HG03175 (cell line): ENCODE data around the gene LARGE1.

Source experiments
- ATAC-seq: cut with Tn5 transposase; IDR thresholded peaks from one replicate; pipeline ENCODE4 v1.9.1; 2021; ENCODE audit warnings: mild to moderate bottlenecking, moderate library complexity; ENCODE audit not compliant: unreplicated experiment

The LARGE1 gene

DNA sequence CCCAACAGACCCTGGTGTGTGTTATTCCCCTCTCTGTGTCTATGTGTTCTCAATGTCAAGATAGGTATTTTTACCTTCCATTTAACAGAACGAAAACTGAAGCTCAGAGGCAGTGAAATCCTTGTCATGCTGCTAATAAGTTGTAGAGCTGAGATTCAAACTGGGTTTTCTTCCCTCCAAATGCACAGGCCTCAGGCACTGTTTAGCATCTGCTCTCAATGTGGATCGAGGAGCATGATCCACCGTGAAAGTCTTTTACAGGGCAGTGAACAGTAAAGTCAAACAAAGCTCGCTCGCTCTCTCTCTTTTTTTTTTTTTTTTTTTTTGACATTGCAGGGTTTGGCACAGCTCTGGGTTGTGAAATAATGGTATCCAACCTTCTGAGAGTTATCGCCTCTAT lies 461.1 kb downstream of the LARGE1 start:
- ATAC-seq = no peak

DNA sequence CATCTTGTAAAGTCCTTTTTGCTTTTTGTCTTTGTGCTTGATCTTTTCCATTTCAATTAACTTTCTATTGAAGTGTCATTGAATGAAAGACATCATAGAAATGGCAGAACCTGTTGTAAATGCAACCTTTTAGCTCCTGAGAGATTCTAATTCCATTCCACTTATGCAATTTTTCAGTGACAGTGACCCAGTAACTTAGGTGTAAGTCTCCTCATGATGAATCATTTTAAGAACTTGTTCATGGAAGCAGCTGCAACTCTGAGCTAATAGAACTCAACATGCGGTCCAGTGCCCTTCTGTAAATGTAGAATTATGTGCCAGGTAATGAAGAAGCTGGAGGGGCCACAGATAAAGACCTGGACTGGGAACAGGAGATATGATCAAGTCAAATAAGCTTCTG lies 463.8 kb downstream of the LARGE1 start:
- no peak for ATAC-seq

DNA sequence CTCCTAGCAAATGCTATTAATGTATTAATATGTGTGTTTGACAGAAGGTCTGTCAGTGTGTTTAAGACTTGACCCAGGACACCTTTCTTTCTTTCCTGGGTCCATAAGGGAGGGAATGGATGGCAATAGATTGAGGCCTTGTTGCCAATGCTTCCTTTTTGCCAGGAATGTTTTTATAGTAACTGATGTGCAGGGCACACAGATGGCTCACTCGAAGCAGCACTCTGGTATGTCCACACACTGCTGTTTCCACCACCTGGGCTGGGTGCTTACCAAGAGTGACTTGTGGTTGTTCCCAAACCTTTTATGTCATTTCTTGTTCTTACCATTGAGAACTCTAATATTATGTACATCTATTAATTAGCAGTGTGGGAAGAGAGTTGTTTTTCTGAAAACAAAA lies 465.2 kb downstream of the LARGE1 start:
- ATAC-seq = no peak

DNA sequence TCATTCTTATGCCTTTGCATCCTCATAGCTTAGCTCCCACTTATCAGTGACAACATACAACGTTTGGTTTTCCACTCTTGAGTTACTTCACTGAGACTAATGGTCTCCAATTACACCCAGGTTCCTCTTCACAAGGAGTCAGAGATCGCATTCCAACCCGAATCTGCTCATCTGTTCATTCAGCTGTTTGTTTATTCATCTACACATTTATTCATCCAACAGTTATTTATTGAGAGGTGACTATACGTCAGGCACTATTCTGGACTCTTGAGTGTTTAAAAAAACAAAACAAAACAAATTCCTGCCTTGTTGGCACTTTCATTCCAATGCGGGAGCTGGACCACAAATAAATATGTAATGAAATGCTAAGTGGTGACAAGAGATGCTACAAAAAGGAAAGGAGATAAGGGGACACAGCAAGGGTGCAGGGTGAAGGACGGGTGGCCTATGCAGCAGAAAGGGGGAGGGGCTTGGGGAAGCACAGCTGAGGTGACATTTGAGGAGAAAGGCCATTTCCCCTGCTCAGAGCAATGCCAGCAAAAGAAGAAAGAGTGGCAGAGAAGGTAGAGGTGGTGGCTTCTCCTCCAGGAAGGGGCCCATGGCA lies 468.3 kb downstream of the LARGE1 start:
- ATAC-seq = no peak

DNA sequence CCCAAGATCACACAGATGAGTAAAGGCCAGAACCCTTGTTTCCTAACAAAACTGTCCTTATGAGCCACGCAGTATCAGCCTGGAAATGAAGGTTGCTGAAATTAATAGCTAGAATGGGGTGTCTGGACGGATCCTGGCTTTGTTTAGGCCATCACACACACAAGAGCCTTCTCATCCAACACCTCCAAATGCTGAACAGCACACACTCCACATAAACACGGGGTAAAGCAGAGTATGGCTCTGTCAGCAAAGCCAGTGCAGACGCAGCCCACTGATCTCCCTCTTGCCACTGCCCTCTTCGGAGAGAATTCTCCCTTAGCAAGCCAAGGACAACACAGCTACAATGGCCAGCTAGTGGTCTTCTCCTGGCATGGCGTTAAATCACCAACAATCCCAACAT lies 469.5 kb downstream of the LARGE1 start:
- ATAC-seq = no peak

DNA sequence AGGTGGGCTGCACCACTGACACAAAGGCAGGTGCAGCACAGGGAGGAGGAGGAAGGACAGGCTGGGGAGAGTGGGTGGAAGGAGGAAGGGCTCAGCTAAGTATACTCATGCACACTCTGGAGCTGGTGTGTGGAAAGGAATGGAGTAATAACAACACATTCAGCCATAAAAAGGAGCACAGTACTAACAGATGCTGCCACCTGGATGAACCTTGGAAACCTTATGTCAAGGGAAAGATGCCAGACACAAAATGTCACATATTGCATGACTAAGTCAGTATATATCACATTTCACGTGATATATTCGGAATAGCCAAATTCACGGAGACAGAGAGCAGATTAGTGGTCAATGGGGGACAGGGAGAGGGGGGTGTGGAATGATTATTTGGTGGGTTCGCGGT lies 472.5 kb downstream of the LARGE1 start:
- no peak for ATAC-seq

DNA sequence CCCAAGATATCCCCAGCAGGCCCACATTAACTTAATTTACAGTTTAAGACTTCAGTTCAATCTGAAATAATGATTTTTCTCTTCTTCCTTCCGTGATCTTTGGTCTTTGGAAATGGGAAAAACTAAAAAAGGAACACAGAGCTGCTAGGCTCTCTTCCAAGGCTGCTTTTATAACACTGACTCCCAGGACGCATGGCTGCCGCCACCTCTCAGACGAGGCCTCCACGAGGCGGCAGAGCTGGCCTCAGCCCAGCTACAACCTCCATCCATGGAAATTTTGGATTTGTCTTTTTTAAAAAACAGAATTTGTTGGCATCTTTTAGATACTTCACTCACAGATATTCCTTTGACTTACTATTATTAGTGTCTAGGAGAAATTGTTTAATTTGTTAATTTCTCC lies 476.6 kb downstream of the LARGE1 start:
- ATAC-seq = no peak

DNA sequence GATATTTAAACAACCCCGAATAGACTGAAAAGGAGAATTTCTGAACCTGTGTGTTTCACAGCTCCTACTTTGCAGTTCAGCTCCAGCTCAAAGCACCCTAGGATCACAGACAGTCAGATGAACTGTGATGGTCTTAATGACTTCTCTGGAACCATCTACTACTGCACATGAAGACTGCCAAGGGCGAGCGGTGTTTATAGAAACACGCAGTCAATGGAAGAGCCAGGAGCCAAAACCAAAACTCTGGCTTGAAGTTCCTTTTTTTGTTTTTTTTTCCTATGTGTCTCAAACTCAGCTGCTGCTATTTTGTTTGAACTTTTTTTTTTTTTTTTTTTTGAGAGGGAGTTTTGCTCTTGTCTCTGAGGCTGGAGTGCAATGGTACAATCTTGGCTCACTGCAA lies 479.5 kb downstream of the LARGE1 start:
- ATAC-seq = no peak

DNA sequence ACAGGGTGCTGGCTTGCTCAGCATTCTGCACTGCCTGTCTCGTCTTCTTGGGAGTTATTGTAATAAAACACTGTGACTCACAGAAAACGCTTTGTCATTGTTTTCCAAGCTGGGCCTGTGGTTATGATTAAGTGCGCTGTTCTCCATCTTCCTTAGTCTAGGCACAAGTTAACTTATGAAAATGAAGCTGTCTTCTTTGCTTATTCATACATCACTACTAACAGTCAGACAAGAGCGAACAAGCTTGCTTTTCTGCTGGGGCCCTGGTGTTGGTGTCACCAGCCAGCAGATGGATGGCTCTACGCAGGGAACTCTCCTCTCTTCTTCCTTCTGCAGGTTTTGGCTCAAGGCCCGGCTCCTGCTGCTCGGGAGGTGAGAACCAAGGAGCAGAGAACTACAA lies 482.0 kb downstream of the LARGE1 start:
- ATAC-seq = no peak

DNA sequence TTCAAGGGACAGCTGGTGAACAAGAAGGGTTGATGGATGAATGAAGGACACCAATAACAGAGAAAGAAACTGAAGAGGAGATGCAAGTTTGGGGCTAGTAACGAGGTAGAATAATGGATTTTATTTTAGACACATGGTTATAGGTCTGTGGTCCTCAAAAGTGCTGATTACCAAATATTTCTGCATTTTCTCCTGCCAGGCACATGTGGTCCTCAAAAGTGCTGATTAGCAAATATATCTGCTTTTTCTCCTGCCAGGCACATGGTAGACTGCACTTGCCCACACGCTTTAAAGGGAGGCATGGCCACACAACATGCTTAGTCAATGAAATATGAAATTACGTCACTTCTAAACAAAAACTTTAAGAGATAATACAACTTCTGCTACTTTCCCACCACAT lies 489.0 kb downstream of the LARGE1 start:
- no peak for ATAC-seq

DNA sequence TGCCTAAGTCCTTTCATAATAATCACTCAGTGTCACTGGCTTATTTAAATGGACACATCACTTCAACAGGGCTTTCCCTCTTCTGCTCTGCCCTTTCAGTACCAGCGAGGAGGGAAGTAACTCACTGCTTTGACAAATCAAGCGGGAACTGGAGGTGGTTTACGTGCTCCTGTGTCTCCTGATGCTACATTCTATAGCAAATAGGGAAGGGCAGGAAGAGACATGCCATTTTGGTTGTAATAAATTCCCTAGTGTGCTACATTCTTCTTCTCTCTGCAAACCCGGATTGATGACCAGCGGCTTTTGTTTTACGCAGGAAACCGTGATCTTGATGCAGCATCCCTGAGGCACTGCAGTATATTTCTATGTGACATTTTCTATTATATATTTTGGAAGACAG lies 491.0 kb downstream of the LARGE1 start:
- no peak for ATAC-seq

DNA sequence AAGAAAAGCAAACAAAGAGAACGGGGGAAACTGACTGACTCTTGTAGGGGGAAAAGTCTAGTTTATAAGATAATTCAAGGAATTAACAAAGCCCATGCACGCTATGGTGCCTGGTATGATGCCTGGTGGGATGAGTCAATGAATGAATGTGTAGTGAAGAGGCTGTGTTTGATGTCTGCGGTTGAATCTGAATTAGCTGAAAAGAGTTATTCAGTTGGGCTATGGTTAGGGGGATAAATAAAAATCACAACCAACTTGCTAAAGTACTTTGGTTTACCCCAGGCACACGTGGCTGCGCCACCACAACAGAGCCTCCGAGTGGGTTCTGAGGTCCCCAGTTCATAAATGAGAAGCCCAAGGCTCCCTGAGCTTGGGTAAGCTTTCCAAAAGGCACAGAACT lies 492.8 kb downstream of the LARGE1 start:
- ATAC-seq = no peak

DNA sequence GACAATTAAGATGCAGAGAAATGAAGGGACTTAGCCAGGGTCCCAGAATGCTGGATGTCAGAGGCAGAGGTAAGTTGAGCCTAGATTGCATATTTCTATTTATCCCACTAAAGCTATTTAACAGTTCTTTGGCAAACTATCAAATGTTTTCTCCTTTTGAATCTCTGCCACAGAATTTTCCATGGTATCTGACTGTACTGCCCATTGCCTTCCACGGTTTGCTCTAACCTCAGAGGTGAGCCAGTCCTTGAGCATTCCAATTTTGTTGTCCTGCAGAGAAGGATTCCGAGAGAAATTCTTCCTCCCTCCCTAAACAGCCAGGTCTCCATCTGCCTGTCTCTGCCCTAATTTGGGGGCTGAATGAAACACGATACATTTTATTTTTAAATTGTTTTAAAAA lies 493.8 kb downstream of the LARGE1 start:
- ATAC-seq = no peak

DNA sequence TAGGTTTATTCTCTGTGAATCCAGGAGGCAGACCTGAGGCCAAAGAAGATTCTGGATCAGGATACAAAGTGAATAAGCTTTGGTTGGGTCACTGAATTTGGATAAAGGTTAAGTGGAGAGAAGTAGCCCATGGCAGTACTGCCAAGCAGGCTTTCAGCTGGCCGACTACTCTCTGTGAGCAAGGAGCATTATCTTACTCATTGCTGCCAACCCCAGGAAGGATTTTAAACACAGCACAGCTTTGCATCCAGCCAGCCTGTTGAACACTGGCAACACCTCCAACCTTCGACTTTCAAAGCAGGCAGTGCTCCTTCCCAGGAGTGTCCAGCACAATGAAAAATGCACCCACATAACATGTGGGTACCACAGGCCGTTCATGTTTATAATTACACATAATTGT lies 498.4 kb downstream of the LARGE1 start:
- ATAC-seq = no peak

DNA sequence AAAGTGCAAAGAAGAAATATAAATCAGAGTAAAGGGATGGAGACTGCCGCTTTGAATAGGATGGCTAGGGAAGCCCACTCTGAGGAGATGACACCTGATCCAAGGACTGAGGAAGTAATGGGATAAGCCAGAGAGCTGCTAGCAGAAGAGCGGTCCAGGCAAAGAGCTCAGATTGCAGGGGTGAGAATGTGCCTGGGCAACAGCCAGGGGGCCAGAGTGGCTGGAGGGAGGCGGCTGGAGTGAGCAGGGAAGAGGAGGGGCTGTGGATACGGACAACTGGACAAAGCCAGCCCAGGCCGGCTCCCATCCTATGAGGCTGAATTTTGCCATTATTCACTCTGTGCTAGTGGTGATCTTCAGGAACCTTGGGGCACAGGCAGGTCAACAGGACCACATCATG lies 501.8 kb downstream of the LARGE1 start:
- no peak for ATAC-seq

DNA sequence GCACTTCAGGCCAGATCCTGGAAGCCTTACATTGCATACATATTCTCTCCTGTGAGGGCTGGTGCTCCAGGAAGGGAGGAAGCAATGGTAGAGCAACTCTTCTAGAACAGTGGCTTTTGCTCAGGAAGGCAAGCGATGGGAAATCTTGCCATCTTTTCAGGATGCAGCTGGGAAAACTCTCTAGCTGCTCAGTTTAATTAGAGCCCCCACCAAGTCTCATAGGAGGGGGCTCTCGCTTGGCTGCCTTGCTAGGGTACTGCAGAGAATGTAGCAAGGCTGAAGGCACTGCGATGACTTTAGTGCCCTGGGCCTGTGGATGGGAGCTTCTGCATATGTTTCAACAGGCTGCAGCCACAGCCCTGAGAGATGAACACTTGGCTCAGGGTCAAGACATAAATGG lies 504.9 kb downstream of the LARGE1 start:
- no peak for ATAC-seq

DNA sequence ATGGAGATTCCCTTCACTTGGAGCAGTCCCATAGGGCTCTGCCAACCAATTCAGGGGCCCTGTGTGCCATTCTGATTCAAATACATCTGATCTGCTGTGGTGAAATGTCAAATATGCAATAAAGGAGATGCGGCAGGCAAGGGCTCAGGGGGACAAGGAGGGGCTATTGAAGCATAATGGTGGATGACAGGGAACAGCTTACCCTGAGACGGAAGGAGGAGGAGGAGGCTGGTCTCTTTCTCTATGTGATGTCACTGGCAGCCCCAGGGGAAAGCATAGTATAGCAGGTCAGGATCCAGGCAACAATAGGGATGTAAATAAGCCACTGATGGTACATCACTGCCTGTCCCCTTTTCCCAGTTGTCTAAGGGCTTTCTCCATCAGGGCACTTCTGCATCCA lies 511.2 kb downstream of the LARGE1 start:
- ATAC-seq = no peak

DNA sequence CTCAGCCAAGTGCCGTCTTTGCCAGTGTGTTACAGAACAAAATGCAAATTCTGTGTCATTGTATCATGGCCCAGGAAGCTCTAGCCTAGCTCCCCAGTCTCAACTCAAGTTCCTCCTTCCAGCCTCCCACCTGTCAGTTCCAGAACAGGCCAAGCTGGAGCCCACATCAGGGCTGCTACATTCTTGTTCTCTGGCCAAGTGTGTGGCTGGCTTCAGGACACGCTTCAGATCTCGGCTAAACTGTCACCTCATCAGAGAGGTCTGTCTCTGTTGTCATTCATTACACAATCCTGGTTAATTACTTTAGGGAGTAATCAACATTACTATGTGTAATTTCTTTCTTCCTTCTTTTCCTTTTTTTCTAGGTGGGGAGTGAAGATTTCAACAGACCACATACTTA lies 515.1 kb downstream of the LARGE1 start:
- ATAC-seq = no peak

DNA sequence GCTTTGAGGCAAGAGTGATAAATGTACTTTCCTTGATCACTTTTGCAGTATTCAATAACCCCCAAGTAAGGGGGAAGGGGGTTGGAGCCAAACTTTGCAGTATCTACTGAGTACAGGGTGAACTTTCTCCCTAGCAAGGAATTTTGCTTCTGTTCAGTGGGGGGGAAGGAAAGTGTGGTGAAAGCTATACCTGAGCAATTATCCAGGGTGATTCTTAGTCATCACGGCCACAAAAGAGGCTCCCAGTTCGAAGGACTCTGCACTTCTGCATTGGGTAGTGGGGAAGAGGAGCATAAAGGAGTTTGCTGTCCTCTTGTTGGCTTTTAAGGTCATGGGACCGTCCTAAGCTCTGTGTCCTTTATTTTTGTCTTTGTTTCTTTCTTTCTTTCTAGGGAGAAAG lies 515.6 kb downstream of the LARGE1 start:
- no peak for ATAC-seq

DNA sequence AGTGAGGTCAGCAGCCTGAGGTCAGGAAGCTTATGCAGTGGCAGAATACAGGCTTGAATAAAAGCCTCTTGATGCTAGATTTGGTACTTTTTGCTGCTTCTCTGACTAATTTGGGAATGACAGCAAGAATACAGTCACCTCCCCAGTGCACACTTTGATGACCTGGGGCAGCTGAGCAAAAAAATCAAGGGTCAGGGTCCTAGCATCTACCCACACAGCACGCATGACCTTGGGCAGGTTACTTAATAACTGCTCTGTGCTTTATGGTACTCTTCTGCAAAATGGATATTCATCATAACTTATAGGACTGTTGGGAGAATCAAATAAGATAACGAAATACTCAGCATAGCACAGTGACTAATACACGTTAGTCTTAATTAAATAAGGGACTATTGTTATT lies 518.0 kb downstream of the LARGE1 start:
- ATAC-seq = no peak

DNA sequence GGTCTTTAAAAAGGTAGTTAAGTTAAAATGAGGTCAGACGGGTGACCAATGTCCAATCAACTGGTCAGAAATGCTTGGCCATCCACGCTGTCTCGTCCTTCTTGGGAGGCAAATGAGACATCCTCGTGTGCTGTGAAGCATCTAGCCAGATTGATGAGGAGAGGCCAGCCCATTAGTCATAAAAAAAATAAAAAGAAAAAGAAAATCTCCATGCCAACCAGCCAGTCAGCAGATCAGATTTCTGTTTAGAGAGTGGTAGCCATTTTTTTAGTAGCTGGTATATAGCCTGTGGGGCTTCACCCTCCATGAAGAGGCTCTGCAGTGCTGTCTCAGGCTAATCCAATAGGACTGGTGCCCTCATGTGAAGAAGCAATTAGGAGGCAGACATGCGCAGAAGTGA lies 519.0 kb downstream of the LARGE1 start:
- no peak for ATAC-seq

DNA sequence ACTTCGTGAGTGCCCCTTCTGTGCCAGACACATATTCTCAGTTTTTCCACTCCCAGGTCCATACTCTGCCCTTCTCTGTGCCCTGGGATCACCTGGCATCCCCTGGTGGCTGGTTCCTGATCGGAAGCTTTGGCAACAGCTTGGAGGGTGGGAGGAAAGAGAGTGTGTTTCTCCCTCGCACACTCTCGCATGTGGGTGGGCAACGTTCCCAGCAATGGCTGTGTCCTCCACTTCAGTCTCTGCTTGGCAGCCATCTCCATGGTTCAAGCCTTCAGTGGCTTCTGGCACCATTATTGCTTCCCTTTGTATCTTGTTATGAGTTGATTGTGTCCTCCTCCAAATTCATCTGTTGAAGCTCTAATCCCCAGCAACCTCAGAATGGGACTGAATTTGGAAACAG lies 519.4 kb downstream of the LARGE1 start:
- no peak for ATAC-seq

DNA sequence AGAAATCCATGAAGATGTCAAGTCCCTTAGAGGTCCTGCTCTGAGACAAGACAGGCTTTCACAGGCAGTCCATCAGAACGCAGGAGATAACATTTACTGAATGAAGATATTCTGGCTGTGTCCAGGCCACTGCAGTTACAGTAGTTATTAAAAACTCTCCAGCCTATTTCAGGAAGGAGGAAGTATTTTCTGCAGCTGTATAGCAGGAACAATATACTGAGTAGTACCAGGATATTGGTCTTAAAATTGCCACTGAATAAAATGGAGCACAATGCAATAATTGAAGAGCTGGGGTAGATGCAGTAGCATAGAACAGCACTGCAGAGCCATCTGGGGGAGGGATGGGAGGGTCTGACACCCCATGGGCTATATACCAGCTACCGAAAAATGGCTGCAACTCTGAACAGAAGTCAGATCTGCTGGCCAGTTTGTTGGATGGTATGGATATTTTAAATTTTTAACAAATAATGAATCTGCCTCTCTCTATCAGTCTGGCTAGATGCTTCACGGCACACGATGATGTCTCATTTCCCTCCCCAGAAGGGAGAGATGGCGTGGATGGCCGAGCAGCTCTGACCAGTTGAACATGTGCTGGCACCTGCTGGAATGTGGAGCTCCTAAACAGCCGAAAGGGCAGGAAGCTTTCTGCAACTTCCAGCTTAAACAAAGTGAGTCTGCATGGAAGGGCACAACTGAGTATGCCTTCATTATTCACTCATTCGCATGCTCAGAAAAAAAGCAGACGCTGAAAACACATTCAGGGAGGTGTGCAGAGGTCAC lies 520.0 kb downstream of the LARGE1 start:
- ATAC-seq = no peak
